GM12873 (cell line): ENCODE measurements around the gene BNIPL.

ENCODE experiments used
- TF ChIP-seq, protein P1 (sequence below): IDR thresholded peaks from 2 replicates; pipeline ENCODE4 v1.5.1; 2012; ENCODE audit warnings: low read depth, mild to moderate bottlenecking, moderate library complexity, low read length, control low read depth; ENCODE audit not compliant: insufficient read depth; ENCODE audit errors: missing control alignments

The BNIPL gene

DNA sequence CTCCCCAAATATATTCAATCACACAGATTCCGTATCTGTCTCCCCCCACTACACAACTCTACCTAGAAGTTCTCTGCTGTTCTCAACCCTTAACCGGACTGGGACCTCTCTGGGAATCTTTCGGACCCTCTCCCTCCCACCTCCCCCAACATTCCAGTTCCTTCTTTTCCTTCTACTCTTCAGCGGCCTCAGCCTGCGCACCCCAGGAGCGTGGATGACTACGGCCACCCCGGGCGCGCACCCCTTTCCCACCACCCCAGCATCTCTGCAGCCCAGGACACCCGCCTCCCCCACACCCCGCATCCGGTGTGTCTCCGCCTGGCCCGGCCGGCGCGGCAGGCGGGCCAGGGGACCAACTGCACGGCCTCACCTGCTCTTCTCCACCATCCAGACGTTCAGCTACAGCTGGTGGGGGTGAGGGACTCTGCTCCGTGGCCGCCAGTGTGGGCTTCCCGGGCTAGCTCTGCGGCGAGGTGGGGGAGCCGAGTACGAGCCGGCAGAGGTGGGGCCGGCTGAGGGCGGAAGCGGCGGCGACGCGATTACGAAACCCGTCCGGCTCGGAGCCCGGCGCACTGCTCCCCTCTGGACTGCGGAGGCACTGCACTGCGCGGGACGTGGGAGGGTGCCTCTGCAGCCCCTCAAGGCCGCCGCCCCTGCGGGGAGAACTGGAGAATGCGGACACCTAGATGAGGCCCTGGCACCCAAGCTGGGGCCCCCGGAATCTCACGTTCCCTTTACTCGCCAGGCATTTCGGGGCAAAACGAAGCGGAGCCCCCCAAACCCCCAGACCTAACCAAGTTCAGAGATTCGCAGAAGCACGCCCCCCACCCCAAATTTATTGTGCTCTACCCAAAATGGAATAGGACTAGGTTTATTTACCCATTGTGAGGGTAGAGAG is 23.0 kb downstream of the BNIPL start, which contains the start of gene CDC42SE1:
TSS of gene CDC42SE1 (minus strand) at position 514 of the 898 bp plus-strand sequence. CDS start 3,892 bp downstream, outside the sequence.
- TF ChIP-seq, protein P1, sequence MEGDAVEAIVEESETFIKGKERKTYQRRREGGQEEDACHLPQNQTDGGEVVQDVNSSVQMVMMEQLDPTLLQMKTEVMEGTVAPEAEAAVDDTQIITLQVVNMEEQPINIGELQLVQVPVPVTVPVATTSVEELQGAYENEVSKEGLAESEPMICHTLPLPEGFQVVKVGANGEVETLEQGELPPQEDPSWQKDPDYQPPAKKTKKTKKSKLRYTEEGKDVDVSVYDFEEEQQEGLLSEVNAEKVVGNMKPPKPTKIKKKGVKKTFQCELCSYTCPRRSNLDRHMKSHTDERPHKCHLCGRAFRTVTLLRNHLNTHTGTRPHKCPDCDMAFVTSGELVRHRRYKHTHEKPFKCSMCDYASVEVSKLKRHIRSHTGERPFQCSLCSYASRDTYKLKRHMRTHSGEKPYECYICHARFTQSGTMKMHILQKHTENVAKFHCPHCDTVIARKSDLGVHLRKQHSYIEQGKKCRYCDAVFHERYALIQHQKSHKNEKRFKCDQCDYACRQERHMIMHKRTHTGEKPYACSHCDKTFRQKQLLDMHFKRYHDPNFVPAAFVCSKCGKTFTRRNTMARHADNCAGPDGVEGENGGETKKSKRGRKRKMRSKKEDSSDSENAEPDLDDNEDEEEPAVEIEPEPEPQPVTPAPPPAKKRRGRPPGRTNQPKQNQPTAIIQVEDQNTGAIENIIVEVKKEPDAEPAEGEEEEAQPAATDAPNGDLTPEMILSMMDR = peak; percentile 86

DNA sequence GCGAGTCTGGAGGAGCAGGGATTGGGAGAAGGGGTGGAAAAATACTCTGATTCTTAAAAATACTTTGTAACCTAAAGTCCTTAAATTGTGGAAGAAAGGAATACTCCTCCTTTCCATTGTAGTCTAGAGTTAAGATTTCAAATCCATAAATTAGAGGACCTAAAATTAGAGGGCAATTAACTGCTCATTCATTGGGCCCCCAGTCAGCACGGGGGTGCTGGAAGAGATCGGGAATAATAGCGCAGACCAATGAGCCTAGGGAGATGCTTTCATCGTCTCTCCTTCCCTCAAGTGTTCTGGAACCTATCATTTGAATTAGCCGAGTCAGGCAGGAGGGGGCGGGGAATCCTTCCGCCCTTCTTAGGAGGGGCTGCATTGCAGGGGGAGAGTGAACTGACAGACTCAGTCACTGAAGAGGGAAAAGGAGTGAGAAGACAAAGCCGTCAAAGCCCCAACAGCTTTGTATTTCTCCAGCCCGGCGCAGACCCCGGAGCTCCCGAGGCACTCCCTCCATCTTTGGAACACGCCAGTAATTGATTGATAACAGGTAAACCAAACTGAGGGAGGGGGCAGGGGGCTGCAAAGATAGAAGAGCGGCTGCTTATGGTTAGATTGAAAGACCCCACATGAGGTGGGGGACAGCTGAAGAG is 23.7 kb downstream of the BNIPL start, which contains the start of gene MLLT11:
TSS of gene MLLT11 (plus strand) at position 391 of the 650 bp plus-strand sequence. CDS start 6,828 bp downstream, outside the sequence.
- TF ChIP-seq, protein P1 = no peak

DNA sequence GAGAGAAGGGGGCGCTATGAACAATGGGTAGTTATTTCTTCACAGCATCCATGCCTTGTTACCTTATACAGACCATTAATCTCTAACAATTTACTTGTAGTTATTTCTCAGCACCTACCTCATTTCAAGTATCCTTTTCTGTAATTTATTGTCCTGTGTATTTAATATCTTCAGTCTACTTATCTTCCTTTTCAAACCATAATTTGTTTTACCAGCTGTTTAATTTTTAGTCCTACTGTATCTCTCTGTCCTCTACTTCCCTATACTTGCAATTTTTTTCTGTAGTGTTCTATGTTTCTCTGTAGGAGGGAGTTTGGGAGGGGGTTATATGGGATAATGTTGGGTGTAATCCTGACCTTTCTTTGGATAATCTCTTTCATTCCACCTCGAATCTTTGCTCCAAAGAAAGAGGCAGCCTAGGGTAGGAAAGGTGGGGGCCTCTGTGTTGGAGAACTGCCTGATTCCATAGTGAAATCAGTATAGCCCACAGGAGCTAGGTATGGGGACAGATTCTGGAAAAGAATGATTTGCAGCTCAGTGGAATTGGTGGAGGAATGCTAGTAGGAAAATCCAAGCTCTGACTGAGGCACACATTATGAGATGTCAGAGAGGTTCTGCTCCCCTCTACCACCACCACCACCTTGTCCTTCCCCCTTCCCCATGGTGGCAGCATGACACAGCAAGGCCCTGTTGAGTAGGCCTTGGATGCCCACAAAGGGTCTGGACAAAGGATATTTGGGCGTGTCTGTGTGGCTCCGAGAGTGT is 24.5 kb downstream of the BNIPL start:
- TF ChIP-seq, protein P1 = peak; percentile 3

DNA sequence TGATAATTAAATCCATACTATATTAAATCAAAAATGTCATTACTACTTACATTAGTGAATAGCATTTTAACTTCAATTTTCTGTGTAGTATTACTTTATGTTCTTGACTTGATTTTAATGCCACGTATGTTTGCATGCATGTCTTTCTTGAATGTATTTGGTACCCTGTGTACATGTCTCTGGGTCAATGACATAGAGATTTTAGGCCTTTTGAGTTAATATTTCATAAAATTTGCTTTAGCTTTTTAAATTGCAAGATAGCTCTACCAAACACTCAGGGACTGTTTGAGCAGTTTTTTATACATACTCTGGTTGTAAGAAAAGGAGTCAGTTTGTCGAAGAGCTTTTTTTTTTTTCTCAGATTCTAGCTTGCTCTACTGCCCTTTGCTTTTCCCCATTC is 25.3 kb downstream of the BNIPL start:
- TF ChIP-seq, protein P1 = no peak

DNA sequence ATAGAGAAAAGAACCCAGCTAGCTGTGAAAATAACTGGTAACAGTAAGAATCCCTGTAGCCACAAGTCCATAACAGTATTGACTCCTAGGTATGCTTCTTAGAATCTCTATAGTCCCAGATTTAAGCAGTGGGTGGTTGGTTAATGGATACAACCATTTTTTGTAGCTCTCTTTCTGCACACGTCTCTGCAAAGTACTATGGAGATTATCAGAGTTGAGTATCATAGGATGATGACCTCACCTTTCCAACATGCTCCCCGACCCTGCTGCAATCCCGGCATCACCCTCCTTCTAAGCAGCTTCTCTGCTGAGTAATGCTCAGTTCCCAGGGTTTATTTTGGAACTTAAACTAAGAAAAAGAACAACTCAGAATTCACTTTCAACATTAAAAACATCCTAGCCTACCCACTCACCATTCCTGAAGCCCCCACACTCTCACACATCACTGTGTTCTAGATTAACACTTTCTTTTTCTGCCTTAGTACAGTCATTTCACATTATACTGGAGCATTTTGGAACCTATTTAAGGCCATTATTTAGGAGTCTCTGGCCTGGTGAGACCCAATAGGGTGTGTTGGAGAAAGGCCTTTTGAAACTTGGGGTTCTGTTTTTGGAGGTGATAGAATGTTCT is 26.5 kb downstream of the BNIPL start:
- TF ChIP-seq, protein P1 = no peak

DNA sequence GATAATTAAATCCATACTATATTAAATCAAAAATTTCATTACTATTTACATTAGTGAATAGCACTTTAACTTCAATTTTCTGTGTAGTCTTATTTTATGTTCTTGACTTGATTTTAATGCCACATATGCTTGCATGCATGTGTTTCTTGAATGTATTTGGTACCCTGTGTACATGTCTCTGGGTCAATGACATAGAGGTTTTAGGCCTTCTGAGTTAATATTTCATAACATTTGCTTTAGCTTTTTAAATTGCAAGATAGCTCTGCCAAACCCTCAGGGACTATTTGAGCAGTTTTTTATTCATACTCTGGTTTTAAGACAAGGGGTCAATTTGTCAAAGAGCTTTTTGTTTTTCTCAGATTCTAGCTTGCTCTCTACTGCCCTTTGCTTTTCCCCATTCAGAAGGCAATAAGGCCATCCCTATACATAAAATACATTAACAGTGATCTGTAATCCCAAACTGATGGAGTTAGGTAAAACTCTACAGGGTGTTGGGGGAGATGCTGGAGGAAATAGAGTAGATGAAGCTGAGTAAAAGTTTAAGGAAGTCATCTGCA is 28.8 kb downstream of the BNIPL start:
- TF ChIP-seq, protein P1 = no peak
